Kasumi-1 (cell line): ENCODE measurements around the gene CARD11.

Experiments used
- DNase-seq, 2 experiments: peaks; one replicate each; lab custom pipeline; 2025; lab: John Stamatoyannopoulos, UW

CARD11 gene

DNA sequence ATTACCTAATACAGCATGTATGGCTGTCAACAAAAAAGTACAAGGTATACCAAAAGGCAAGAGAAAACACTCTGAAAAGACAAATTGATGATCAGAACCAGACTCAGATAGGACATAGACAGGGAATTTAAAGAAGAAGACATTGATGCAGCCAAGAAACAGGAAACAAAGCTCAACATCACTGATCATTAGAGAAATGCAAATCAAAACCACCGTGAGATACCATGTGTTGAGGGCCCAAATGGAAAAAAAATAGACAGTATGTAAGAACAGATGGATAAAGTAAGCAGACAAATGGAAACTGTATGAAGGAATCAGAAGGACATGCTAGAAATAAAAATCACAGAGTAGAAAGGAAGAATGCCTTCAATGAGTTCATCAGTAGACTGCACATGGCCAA, 23.3 kb downstream of the CARD11 start:
- no peak for DNase-seq

DNA sequence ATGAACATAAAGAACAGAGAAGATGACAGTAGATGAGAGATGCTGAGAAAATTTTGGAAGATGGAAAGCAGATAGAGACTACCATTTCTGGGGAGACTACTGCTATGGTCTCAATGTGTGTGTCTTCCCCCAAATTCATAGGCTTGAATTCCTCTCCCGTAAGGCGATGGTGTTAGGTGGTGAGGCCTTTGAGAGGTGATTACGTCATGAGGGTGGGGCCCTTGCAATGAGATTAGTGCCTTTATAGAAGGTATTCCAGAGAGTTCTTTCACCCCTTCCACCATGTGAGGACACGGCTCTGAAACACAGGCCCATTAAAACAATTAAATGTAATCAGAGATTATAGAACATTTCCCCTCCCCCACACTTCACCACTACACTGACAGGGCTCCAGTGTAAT, 23.9 kb downstream of the CARD11 start:
- no peak for DNase-seq

GRCh38 chr7:3013975-3014792, 29.5 kb downstream of the CARD11 start:
- DNase-seq, result no peak

GRCh38 chr7:3011211-3011852, 32.3 kb downstream of the CARD11 start:
- no peak for DNase-seq

- no peak for DNase-seq
Observed at GRCh38 chr7:3010161-3010560, 33.5 kb downstream of the CARD11 start.

DNA sequence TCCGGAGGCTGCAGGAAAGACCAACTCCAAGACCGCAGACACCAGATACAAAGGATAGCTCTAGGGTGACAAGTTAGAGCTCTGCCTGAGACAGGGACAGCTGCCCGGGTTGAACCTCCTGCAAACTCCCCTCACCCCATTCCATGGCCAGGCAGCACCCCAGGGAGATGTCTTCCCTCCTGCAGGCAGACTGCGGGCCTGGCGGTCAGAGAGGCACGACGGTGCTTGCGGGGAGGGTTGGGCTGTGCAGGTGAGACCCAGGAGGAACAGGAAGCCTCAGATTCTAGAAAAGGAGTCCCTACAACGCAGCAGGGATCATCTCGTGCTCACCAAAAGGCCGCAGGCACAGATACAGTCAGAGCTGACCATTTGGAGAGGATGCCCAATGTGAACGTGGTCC, 34.6 kb downstream of the CARD11 start:
- no peak for DNase-seq

- no peak for DNase-seq
Observed at GRCh38 chr7:3008386-3008785, 35.3 kb downstream of the CARD11 start.

DNA sequence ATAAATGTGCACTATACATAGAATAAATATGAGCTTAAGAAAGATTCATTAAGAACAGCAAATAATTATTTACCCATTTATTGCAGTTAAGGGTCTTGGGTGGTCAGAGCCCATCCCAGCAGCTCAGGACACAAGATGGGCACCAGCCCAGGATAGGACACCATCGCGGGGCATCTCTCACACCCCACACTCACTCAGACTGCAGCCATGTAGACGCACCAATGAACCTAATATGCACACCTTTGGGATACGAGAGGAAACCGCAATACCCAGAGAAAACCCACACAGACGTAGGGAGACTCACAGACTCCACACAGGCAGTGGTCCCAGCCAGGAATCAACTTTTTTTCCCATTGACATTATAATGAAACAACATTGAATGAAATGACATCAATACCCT, 36.0 kb downstream of the CARD11 start:
- no peak for DNase-seq

DNA sequence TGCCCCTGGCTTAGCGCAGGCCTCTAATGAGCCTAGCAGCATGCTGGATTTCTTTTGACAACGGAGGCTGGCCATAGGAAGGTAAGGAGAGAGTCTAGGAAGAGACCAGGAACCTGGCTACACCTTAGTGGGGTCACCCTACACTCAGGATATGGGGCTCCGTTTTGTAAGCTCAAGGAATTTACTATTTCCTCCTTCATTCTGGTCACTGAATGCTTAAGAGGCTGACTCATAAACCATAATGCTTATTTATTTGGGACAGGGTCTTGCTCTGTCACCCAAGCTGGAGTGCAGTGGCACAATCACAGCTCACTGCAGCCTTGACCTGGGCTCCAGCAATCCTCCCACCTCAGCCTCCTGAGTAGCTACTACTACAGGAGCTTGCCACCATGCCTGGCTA, 38.4 kb downstream of the CARD11 start:
- no peak for DNase-seq

DNA sequence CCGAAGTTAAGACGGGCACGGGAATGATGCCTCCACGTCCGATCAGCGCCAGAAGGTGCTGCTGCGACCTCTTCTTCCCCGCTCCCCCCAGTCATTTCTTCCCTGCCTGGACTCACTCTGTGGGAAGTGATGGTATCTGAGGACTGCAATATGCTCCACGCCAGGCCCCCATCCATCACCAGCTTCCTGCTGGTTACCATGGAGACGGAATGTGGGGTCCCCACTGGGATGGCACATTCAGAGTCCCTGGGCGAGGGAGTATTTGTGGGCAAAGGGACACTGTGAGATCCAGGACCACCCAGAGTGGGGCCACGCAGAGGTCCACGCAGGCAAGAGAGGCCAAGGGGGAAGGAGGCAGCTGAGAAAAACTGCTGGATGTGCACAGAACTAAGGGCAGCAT, 39.7 kb downstream of the CARD11 start:
- no peak for DNase-seq

DNA sequence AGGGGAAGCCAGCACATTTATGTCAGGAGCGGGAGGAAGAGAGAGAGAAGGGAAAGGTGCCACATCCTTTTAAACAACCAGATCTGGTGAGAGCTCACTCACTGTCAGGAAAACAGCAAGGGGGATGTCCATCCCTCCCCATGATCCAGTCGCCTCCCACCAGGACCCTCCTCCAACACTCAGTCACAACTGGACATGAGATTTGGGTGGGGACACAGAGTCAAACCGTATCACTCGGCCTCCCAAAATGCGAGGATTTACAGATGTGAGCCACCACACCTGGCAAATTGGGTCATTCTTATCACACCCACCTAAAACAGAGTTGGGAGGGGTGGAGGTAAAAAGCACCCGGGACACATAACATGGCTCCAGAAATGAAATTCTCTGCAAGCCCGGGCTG, 41.0 kb downstream of the CARD11 start:
- DNase-seq, result no peak

DNA sequence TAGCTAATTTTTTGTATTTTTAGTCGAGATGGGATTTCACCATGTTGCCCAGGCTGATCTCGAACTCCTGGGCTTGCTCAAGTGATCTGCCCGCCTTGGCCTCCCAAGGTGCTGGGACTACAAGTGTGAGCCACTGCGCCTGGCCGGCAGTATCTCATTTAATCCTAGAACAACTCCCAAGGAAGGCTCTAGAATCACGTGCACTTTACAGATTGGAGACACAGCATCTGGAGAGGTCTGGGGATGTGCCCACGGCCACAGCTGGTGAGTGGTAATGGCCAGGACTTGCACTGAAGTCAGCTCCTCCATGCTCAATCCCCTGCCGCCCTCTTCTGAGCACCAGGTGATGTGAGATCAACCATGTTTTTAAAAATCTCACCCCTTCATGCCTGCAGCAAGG, 43.1 kb downstream of the CARD11 start:
- no peak for DNase-seq

DNA sequence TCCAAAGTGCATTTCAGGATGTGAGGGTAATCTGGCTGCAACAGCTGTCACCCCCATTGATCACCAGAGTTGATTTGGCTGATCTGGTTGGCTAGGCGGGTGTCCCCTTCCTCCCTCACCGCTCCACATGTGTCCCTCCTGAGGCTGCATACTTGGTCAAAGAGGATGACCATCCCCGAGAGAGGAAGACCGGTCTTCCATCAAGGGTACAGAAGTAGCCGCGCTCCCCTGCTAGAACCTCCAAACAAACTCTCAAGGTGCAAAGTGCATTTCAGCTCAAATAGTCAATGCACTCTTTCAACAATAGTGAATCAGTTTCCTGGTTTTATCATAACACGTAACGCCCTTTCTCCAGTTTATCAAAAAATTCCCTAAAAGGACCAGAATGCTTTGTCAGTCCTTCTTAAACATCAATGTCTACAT, 44.6 kb downstream of the CARD11 start:
- no peak for DNase-seq

GRCh38 chr7:2997014-2997413, 46.7 kb downstream of the CARD11 start:
- DNase-seq, result no peak

- DNase-seq, result no peak
Observed at GRCh38 chr7:2996141-2996540, 47.5 kb downstream of the CARD11 start.

DNA sequence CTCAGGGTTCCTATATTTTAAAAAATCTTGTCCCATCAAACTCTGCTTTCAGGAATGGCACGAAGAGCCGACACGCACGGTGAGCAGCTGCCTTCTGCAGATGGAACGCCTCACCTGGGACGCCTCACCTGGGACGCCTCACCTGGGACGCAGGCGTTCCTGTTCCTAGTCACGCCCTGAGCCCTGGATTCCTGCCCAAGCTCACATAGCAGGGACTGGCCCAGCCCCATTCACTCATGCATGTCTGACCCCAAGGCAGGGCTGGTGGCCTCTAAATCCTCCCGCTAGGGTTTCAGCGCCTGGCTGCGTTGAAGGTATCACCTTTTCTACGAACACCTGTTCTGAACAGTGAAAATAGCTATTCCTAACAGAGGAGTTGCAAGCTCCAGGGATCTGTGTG, 49.8 kb downstream of the CARD11 start:
- DNase-seq, result no peak

DNA sequence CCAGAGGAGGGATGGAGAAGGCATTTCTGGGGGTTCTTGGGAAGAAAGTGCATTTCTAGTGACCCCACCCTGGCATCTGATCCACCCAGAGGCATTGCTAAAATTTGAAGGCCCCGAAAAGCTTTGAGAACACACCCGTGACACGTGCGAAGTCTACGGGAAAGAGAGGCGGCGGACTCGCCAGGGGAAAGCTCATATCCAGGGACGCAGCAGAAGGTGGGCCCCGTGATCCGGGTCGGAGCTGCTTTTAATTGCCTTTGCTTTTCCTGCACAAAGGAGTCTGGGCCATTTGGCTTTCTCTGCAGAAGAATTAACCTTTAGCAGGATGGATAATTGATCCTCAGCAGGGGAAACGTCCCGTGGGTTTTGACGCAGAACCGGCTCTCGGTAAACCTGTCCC, 50.3 kb downstream of the CARD11 start:
- no peak for DNase-seq

DNA sequence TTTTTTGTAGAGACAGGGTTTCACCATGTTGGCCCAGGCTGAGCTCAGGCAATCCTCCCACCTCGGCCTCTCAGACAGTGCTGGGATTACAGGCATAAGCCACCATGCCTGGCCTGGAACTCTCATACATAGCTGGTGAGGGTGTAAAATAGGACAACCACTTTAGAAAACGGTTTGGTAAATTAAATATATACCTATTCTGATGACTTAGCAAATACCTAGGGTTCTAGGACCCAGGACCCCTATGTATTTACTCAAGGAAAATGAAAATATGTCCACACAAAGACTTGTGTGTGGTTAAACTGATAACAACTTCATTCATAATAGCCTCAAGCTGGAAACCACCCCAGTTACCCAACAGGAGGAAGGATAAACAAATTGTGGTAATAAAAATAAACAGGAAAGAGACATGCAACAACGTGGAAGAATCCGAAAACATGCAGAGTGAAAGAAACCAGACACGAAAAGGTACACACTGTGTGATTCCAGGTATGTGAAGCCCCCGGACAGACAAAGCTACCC, 52.7 kb downstream of the CARD11 start:
- no peak for DNase-seq

DNA sequence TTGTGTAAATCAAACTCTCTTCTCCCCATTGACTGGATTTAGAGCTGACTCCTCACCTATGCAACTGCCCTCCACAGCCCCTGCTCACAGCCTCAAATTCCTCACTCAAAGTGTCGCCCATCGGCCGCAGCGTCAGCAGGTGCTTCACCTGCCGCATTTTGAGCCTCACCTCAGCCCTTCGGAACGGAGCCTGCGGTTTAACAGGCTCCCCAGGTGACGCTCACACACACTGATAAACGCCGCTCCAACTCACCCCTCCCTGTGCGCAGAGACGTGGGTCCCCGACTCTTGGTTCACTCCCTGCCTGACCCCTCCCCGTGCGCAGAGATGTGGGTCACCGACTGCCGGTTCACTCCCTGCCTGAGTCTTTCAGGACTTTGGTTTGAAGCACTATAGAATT, 57.1 kb downstream of the CARD11 start:
- DNase-seq, result no peak

GRCh38 chr7:2985866-2986265, 57.8 kb downstream of the CARD11 start:
- DNase-seq, result no peak

DNA sequence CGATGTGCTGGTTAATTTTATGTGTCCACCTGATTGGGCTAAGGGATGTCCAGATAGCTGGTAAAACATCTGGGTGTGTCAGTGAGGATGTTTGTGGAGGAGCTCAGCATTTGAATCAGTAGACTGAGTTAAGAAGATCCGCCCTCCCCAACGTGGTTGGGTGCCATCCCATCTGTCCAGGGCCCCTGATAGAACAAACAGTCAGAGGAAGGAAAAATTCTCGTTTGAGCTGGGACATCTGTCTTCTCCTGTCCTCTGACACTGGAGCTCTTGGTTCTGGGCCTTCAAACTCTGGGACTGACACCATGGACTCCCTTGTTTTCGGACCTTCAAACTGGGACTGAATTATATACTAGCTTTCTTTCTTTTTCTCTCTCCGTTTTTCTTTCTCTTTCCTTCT, 59.6 kb downstream of the CARD11 start:
- no peak for DNase-seq

GRCh38 chr7:2983586-2983985, 60.1 kb downstream of the CARD11 start:
- DNase-seq, result no peak

GRCh38 chr7:2982831-2983230, 60.8 kb downstream of the CARD11 start:
- DNase-seq, result peak; percentile 2 to 18

DNA sequence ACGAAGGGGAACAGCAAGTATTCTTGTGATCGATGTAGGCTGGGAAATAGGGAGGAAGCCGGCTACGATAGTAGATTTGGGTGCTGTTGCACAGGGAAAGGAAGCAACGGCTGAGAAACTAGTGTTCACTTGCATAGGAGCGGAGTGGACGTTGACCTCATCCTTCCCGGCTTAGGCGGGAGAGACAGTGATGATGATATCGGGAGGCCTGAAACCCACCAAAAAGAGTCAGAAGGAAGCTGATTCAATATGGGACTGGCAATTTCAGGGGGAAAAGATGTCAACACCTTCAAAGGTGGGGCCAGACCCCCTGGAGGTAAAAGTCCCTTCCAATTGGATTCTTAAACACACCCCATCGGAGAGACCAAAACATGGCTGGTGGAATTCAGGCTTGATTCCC, 61.3 kb downstream of the CARD11 start:
- DNase-seq, result no peak
